Measurements from ENCODE around the gene ENOX1. TPM values are rescaled to one million over a fixed set of nuclear protein-coding genes. Genes with fewer than 3 reads are reported as not detected.
A peak's percentile ranks its signal among the peaks of the same experiment; 100 is the strongest.
"Not testable (repeated sequence)": the region's sequence is repeated elsewhere in the genome, so short reads cannot be mapped to it uniquely, and the experiment has no call there.

ENOX1 gene
- 2.0 TPM for total RNA-seq

- DNase-seq (ENCODE audit: low spot score) = peak; percentile 39
Measured at GRCh38 chr13:43786766-43787517, at the start of gene ENOX1. Gene ENOX1, minus strand, starts transcription at chr13:43786972.

GRCh38 chr13:43835701-43836100 lies 48.9 kb upstream of the ENOX1 start:
- DNase-seq (ENCODE audit: low spot score) = no peak

DNA sequence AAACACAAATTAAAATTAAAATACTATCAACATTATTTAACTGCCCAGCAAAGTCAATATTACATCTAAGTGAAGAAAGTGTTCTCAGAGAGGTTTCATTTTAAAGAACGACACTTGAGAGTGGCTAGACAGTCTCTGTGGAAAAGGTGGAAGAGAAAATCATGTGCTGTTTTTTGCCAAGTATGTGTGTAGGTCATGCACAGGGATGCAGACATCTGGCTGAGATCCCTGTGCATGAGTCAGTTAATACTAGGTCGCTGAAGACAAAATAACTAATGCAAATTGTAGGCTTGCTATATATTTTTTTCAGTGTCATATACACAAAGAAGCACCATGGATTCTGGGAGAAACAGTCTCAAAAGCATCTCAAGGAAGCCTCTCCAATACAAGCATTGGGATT lies 44.3 kb upstream of the ENOX1 start:
- DNase-seq (ENCODE audit: low spot score) = no peak

DNA sequence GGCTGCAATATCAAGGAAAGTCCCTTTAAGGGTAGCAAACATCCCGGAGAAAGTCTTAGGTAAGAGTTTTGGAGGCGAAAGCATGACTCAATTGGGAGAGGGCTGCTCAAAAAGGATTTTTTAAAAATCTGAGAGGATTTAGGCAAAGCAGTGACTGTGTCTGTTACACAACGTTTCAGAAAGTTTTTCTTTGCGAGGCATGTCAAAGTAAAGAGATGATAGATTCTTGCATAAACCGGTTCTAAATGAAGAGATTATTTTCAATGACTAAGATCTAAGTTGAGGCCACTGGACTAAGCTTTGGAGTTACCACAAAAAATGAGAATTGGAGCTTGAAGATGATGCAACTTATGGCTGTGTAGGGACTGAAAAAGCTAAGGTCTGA lies 43.7 kb upstream of the ENOX1 start:
- no peak for DNase-seq (ENCODE audit: low spot score)

- not testable (repeated sequence) for DNase-seq (ENCODE audit: low spot score)
Measured at GRCh38 chr13:43824656-43825055, 37.9 kb upstream of the ENOX1 start.

GRCh38 chr13:43822969-43823368 lies 36.2 kb upstream of the ENOX1 start:
- no peak for DNase-seq (ENCODE audit: low spot score)

- DNase-seq (ENCODE audit: low spot score) = no peak
Measured at GRCh38 chr13:43816401-43816889, 29.7 kb upstream of the ENOX1 start.

- DNase-seq (ENCODE audit: low spot score) = no peak
Measured at GRCh38 chr13:43815204-43815603, 28.4 kb upstream of the ENOX1 start.

GRCh38 chr13:43808676-43809075 lies 21.9 kb upstream of the ENOX1 start:
- no peak for DNase-seq (ENCODE audit: low spot score)

DNA sequence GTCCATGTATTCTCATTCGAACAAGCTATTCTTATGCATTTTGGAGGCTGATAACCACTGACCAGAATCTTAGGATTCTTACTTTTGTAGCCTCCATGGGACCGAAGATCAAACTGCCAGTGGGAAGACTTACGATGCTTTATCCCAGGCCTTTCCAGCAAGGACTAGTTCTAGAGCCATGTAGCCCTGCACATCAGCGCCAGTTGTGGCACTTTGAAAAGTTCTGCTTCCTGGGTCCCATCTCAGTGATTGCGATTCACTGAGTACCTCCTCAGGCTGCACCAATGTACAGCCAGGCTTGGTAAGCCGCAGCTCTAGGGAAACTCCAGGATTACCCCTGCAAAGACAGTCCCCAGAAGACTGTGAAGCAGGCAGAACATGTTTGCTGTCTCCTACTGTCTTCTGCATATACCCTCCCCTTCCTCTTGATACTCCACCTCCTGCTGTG lies 18.9 kb upstream of the ENOX1 start:
- no peak for DNase-seq (ENCODE audit: low spot score)

DNA sequence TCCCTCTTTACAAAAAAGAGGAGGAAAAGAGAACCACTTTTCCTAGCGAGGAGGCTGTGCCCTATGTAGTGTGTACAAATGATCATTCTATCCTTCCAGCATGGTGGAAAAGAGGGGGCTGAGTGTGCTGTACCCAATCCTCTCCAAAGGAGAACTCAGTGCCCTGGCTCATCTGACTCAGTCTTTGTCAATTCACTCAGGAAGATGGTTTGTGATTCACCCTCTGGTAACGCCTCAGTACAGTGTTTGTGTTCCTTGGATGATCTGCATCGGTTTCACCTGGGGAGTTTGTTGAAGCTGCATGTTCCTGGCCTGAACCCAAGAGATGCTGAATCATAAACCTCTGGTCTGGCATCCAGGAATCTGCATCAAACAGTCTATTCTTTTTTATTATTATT lies 18.3 kb upstream of the ENOX1 start:
- no peak for DNase-seq (ENCODE audit: low spot score)

GRCh38 chr13:43804461-43805070 lies 17.8 kb upstream of the ENOX1 start:
- peak; percentile 34 for DNase-seq (ENCODE audit: low spot score)

DNA sequence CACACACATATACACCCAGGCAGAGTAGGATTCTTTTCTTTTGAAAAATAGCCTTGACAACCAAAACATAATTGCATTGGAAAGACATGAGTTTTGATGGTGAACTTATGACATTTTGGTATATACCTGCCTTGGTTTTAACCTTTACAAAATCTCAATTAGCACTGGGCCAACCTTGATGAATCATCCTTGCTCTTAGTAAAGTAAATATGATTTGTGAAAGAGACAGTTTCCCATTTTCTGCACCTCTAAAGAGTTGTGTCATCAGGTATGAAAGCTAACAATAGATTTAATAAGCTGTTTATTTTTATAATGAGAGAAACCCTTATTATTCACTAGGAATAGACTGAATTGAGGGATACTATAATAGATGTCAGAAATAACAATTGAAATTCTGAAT lies 15.7 kb upstream of the ENOX1 start:
- no peak for DNase-seq (ENCODE audit: low spot score)

GRCh38 chr13:43800828-43801227 lies 14.1 kb upstream of the ENOX1 start:
- DNase-seq (ENCODE audit: low spot score) = no peak

GRCh38 chr13:43799191-43799590 lies 12.4 kb upstream of the ENOX1 start:
- DNase-seq (ENCODE audit: low spot score) = no peak

- DNase-seq (ENCODE audit: low spot score) = no peak
Measured at GRCh38 chr13:43797869-43798268, 11.1 kb upstream of the ENOX1 start.

- DNase-seq (ENCODE audit: low spot score) = no peak
Measured at GRCh38 chr13:43797159-43797558, 10.4 kb upstream of the ENOX1 start.

DNA sequence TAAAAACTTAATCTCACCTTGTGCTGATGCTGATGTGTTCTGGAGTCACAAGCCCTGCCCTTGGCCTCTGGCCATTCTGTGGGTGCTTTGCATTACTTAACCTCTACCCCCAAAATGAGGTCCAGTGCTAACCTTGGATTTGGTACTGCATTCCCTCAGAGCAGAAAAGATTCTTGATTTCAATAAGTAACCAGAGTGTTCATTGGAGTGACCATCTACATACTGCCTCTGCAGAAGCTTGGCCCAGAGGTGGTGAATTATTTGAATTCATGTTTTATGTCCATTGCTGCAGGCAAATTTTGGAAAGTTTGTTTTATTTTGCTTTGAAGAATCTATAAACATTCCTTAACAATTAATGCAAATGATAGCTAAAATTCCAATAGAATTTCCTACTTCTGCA lies 7.6 kb upstream of the ENOX1 start:
- DNase-seq (ENCODE audit: low spot score) = no peak

DNA sequence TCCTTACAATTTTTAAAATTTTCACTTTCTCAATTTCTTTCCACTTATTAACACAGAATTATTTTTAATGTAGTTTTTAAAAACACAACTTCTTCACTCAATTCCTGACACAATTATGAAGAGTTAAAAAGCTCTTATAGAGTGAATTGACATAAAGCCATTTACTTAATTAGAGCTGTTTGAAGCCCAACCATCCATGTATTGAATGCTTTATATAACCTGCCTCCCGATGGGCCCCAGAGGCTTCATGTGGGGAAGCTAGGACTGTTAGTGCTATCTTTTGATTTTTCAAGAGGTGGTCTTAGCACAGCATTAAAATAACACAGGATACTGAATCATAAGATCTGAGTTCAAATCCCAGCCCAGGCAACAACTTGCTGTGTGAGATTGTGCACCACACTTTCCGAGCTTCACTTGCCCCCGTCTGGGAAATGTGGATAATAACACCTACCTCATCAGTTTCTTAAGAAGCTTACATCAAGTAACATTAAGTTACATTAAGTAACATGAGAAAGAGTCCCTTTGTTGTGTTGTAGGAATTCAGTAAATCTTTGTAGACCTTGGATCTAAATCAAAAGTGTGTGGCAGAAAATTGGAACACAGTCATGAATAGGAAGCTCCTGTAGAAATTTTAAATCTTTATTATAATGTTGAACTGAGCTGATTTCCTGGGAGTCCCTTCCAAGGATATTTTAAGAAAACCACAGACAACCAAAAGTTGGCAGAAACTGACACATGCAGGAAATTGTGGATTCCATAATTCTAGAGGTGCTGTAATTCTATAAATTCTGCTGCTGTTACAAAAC lies 5.5 kb upstream of the ENOX1 start:
- no peak for DNase-seq (ENCODE audit: low spot score)

DNA sequence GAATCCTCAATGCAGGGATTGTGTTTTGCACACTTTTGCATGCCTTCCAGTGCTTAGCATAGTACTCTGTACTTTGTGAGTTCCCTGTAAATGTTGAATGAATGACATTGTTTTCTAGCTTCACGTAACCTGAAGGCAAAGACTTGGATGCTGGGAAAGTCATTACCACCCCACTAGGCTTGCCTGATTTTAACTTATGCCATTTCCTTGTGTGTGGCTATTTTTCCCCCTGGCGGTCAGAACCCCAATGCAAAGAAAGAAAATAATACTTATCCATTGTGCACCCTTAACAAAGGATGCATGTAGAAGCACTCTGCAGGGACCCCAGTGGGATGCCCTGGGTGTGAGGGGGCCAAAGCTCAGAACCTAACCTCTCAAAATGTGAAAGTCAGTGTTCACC lies 1.2 kb upstream of the ENOX1 start:
- DNase-seq (ENCODE audit: low spot score) = no peak

DNA sequence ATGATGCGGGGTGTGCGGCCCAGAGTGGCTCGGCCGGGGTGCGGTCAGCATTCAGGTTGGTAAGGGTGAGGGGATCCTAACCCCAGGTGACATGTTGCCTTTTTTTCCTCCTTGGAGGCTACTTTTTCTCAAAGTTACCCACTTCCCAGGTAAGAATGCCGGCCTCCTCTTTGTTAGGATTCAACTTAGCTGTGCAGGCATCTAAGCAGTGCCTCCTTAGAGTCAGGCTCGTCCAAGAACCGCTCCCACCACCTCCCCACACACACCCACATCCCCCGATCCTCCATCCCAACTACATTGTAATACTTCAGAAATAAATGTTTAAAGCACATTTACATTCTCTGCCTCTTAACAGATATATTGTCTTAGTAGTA lies 733 bp upstream of the ENOX1 start:
- DNase-seq (ENCODE audit: low spot score) = no peak

GRCh38 chr13:43786472-43786765 lies 353 bp downstream of the ENOX1 start:
- DNase-seq (ENCODE audit: low spot score) = no peak
